K562 (cell line): Measurements from ENCODE around the gene PITPNB. TPM values are rescaled to one million over a fixed set of nuclear protein-coding genes. Genes with fewer than 3 reads are reported as not detected.

Experiments used
- ATAC-seq: fragments of 200-7000 bp; cut with Tn5 transposase; 3 replicates; pipeline ENCODE4 v1.9.1; 2020; ENCODE audit warnings: moderate library complexity
- BruUV-seq: library from RNA; stranded (reverse); fragments of 400-500 nt; replicated peaks from 2 replicates; lab custom pipeline; 2021; lab: Mats Ljungman, UMichigan
- CTCF ChIA-PET: fragments of 300-600 bp; formaldehyde crosslinking; extraction: SDS; loops from one replicate; lab custom pipeline; 2021; ENCODE audit warnings: low intra/inter-chr PET ratio; lab: Yijun Ruan, JAX
- POLR2A ChIA-PET: fragments of 300-600, 350-650 bp; sonication (Branson Sonifier 250); formaldehyde crosslinking; extraction: SDS; loops from one replicate; lab custom pipeline; 2021; ENCODE audit warnings: antibody characterized with exemption, inconsistent platforms; lab: Yijun Ruan, JAX
- DNase-seq, 4 experiments: peaks; one replicate each; pipeline versions ENCODE4 v3.0.0 to v3.0.0-alpha.2; 2011 to 2018; ENCODE audit warnings: low spot score in 3 of 4, mixed read lengths in 3 of 4; ENCODE audit errors: extremely low read depth in 1 of 4
- FAIRE-seq: peaks from 2 replicates; lab custom pipeline; 2011; peaks lifted over from hg19 to GRCh38; lab: Jason Lieb, UNC
- H2AFZ ChIP-seq: 2 replicates; pipeline ENCODE4 v1.6.0; 2011; ENCODE audit warnings: low read depth, low read length, control low read depth, inconsistent platforms
- H3K27ac ChIP-seq: fragments of 200-600 bp; 3 replicates; pipeline ENCODE4 v1.8.0; 2011; ENCODE audit warnings: low read depth, mild to moderate bottlenecking, control low read depth, inconsistent platforms, low read length, moderate library complexity, mixed read lengths; ENCODE audit errors: extremely low read depth
- H3K27me3 ChIP-seq, 2 experiments: fragments of 300-600 bp in 1 of 2; 2 replicates in 1 of 2; 3 replicates in 1 of 2; pipeline versions ENCODE4 v1.6.0 to v1.8.0; 2011; ENCODE audit warnings: inconsistent platforms in 2 of 2, low read length in 2 of 2, mild to moderate bottlenecking in 1 of 2, mixed read lengths in 1 of 2, moderate library complexity in 1 of 2; ENCODE audit not compliant: control insufficient read depth in 2 of 2, insufficient read depth in 2 of 2
- H3K36me3 ChIP-seq: fragments of 300-600 bp; 3 replicates; pipeline ENCODE4 v1.8.0; 2011; ENCODE audit warnings: mild to moderate bottlenecking, low read length, inconsistent platforms; ENCODE audit not compliant: control insufficient read depth, insufficient read depth
- H3K4me1 ChIP-seq, 2 experiments: fragments of 200-600 bp in 1 of 2; replicated peaks in 1 of 2; 2 replicates in 1 of 2; 3 replicates in 1 of 2; pipeline versions ENCODE4 v1.5.1 to v1.8.0; 2011; ENCODE audit warnings: inconsistent platforms in 2 of 2, low read length in 2 of 2, mild to moderate bottlenecking in 1 of 2, mixed read lengths in 1 of 2, moderate library complexity in 1 of 2; ENCODE audit not compliant: control insufficient read depth in 2 of 2, insufficient read depth in 2 of 2
- H3K4me2 ChIP-seq: 2 replicates; pipeline ENCODE4 v1.6.1; 2011; ENCODE audit warnings: low read length, control low read depth, inconsistent platforms, mixed read lengths; ENCODE audit not compliant: insufficient read depth
- H3K4me3 ChIP-seq: fragments of 200-600 bp; sonication (generic), shearing (Covaris generic); 2 replicates; pipeline ENCODE4 v1.5.1; 2016; ENCODE audit warnings: control low read depth, inconsistent platforms
- H3K79me2 ChIP-seq: fragments of 200-600 bp; 3 replicates; pipeline ENCODE4 v1.8.0; 2011; ENCODE audit warnings: low read length, inconsistent platforms; ENCODE audit not compliant: control insufficient read depth, insufficient read depth
- H3K9ac ChIP-seq, 2 experiments: 2 replicates each; pipeline versions ENCODE4 v1.6.0 to v1.6.1; 2011; ENCODE audit warnings: low read depth in 2 of 2, low read length in 2 of 2, control low read depth in 1 of 2, inconsistent platforms in 1 of 2, mild to moderate bottlenecking in 1 of 2, mixed read lengths in 1 of 2; ENCODE audit not compliant: insufficient read depth in 1 of 2
- H3K9me1 ChIP-seq: one replicate; pipeline ENCODE4 v1.6.0; 2011; ENCODE audit warnings: inconsistent platforms, mild to moderate bottlenecking, low read length, moderate library complexity; ENCODE audit not compliant: control insufficient read depth, insufficient read depth
- H3K9me3 ChIP-seq: replicated peaks from 2 replicates; pipeline ENCODE4 v1.5.1; 2011; ENCODE audit warnings: low read depth, low read length, inconsistent platforms; ENCODE audit not compliant: control insufficient read depth, insufficient read depth
- H4K20me1 ChIP-seq: replicated peaks from 2 replicates; pipeline ENCODE4 v1.6.1; 2011; ENCODE audit warnings: low read length, inconsistent platforms, mixed read lengths; ENCODE audit not compliant: control insufficient read depth, insufficient read depth
- CHAMP1 ChIP-seq: fragments of 450-650 bp; IDR thresholded peaks from 2 replicates; pipeline ENCODE4 v1.6.1; 2016; ENCODE audit warnings: mild to moderate bottlenecking
- EP300 ChIP-seq: IDR thresholded peaks from 2 replicates; pipeline ENCODE4 v1.6.1; 2012; ENCODE audit warnings: low read length, improper control_type of control experiment
- HLTF ChIP-seq: fragments of 450-650 bp; IDR thresholded peaks from 2 replicates; pipeline ENCODE4 v1.6.1; 2016
- HMGN3 ChIP-seq: IDR thresholded peaks from 2 replicates; pipeline ENCODE4 v1.6.1; 2011; ENCODE audit warnings: borderline replicate concordance, low read depth, mild to moderate bottlenecking, mixed read lengths, low read length; ENCODE audit not compliant: insufficient read length; ENCODE audit errors: extremely low read depth
- HNRNPK ChIP-seq: fragments of 200-400 bp; formaldehyde crosslinking; IDR thresholded peaks from one replicate; pipeline ENCODE4 v1.6.1; 2018; ENCODE audit warnings: mild to moderate bottlenecking, low read depth, low read length; ENCODE audit not compliant: poor library complexity, severe bottlenecking
- MAZ ChIP-seq, 2 experiments: fragments of 450-650 bp in 1 of 2; sonication (generic) in 1 of 2; formaldehyde crosslinking; IDR thresholded peaks in 1 of 2; conservative IDR thresholded peaks in 1 of 2; 2 replicates each; pipeline versions ENCODE4 v1.4.0 to v1.5.0; 2020; ENCODE audit warnings: mild to moderate bottlenecking in 1 of 2, missing genetic modification reagents in 1 of 2
- MTA3 ChIP-seq: fragments of 450-650 bp; formaldehyde crosslinking; IDR thresholded peaks from 2 replicates; pipeline ENCODE4 v1.6.1; 2017; ENCODE audit warnings: mild to moderate bottlenecking, borderline replicate concordance
- NONO ChIP-seq, 2 experiments: fragments of 200-400 bp in 1 of 2; fragments of 450-650 bp in 1 of 2; formaldehyde crosslinking in 1 of 2; IDR thresholded peaks; 2 replicates each; pipeline ENCODE4 v1.6.1; 2017; ENCODE audit warnings: low read depth in 2 of 2, mild to moderate bottlenecking in 2 of 2, moderate library complexity in 2 of 2, low read length in 1 of 2
- RNF219 ChIP-seq: fragments of 250-450 bp; sonication (Bioruptor Pico); IDR thresholded peaks from 2 replicates; pipeline ENCODE4 v1.5.0; 2022; ENCODE audit warnings: mild to moderate bottlenecking
- TAF15 ChIP-seq: fragments of 200-400 bp; formaldehyde crosslinking; IDR thresholded peaks from 2 replicates; pipeline ENCODE4 v1.6.1; 2017; ENCODE audit warnings: mild to moderate bottlenecking, low read depth, low read length, moderate library complexity
- TAF7 ChIP-seq: fragments of 450-650 bp; IDR thresholded peaks from 2 replicates; pipeline ENCODE4 v1.6.1; 2016; ENCODE audit warnings: missing genetic modification characterization, missing compliant biosample characterization
- ZBTB12 ChIP-seq: fragments of 250-450 bp; sonication (Bioruptor Pico); IDR thresholded peaks from 2 replicates; pipeline ENCODE4 v1.4.0; 2020
- ZNF644 ChIP-seq: fragments of 200-800 bp; sonication (Bioruptor generic); IDR thresholded peaks from 2 replicates; pipeline ENCODE4 v1.6.1; 2016; ENCODE audit warnings: low read depth, missing genetic modification characterization, missing compliant biosample characterization
- ZNF76 ChIP-seq: fragments of 250-450 bp; sonication (Bioruptor Pico); IDR thresholded peaks from 2 replicates; pipeline ENCODE4 v1.4.0; 2020; ENCODE audit warnings: mild to moderate bottlenecking, moderate library complexity, borderline replicate concordance
- WGBS: fragments of 100-300 bp; shearing (Covaris generic); methylation state at CpG from one replicate; pipeline ENCODE4 v1.1.6; 2016; ENCODE audit warnings: low coverage, mixed read lengths; ENCODE audit not compliant: insufficient coverage; ENCODE audit errors: missing lambda C conversion rate; 5-methylcytosine and 5-hydroxymethylcytosine counted together
- in situ Hi-C: fragments of 300-500 bp; cut with MboI; formaldehyde crosslinking; loops from 4 replicates; pipeline ENCODE4 v1.15.0; 2018; ENCODE audit warnings: inconsistent platforms, mixed read lengths
- intact Hi-C: fragments of 100-400 bp; cut with micrococcal nuclease; formaldehyde crosslinking; loops from 2 replicates; pipeline ENCODE4 v1.14.2; 2022
- polyA plus RNA-seq, 8 experiments: library from polyadenylated mRNA; depleted of rRNA in 4 of 8; stranded (reverse) in 5 of 8; unstranded in 3 of 8; fragments of >200 nt; fragmentation: Nextera tagmentation in 2 of 8; fragmentation: Illumina TruSeq in 1 of 8; extraction: Ambion mirVana in 2 of 8; extraction: Trizol in 1 of 8; gene quantifications; 2 replicates each; pipeline versions ENCODE4 v1.2.1 to v1.2.3, GENCODE V29; 2011 to 2014; ENCODE audit warnings: inconsistent platforms in 1 of 8, missing spikeins in 1 of 8
- total RNA-seq, 7 experiments: library from RNA; depleted of rRNA in 6 of 7; stranded (reverse); fragments of >200 nt in 6 of 7; fragmentation: Illumina TruSeq in 2 of 7; extraction: Trizol in 2 of 7; gene quantifications; 2 replicates each; pipeline versions ENCODE4 v1.2.1 to v1.2.3, GENCODE V29; 2011 to 2021; ENCODE audit warnings: low replicate concordance in 1 of 7

PITPNB gene
- total and polyA plus RNA-seq, 9 of the 15 experiments (the other 6 are each of a cell fraction or from before 2014, with no cell fraction given), result 13.1 to 52.4 (median 34.7) TPM

DNA sequence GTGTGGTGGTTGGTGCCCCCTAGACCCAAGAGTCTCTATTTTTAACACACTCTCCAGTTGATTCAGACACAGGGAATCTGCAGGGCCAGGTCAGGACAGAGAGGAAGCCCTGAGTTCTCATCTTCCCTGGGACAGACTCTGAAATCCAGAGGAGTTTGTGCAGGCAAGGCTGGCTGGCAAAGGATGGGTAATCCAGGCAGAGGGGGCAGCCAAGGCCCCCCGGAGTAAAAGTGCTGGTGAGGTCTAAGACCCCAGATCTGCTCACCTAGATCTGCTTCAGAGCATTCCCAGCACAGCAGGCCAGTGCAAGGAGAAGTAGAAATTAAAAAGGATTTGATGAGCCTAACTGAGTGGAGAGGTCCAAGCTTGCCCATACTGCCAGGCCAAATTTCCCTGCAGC lies 76.9 kb downstream of the PITPNB start:
- Histone ChIP-seq H4K20me1 (peaks cover 3% of the 10 kb centered on the region; the same call in 1 of the 2 replicates), H3K27me3 (no peaks in the 10 kb centered on the region), H3K4me1 (peaks cover 7 to 10% of the 10 kb centered on the region in 2 experiments; a peak in 4 of 5 replicates), H3K36me3 (no peaks in the 10 kb centered on the region), H2AFZ (no peak overlapping the region), H3K79me2 (no peaks in the 10 kb centered on the region), H3K9ac (no peak overlapping the region), H3K27ac (no peak overlapping the region), H3K9me1 (peaks cover 2% of the 10 kb centered on the region), H3K9me3 (no peaks in the 10 kb centered on the region), H3K4me2 (no peak overlapping the region), H3K4me3 (no peak overlapping the region)
- no peak for DNase-seq
- ChIA-PET CTCF (no interaction called here), POLR2A (no interaction called here)
- ATAC-seq, result no peak
- no peak for FAIRE-seq
- in situ Hi-C loops (no loop called here), intact Hi-C loops (no loop called here)
- no TSS peak for BruUV-seq
- WGBS, result 57% methylated on average over 1 of the region's 1 CpG
- TF ChIP-seq TAF7 (tag) (no peak), MTA3 (no peak), ZBTB12 (CRISPR knock-in tag) (no peak), NONO (IDR thresholded peaks at IDR 0.05; ENCODE audit: low read depth in 2 of 2, low read length in 1 of 2) (no peak), ZNF644 (tag) (no peak), HMGN3 (no peak), CHAMP1 (no peak), HNRNPK (no peak), TAF15 (no peak), ZNF76 (CRISPR knock-in tag) (no peak), MAZ (CRISPR knock-in tag; conservative IDR thresholded peaks at IDR 0.05 in 1 of 2, IDR thresholded peaks at IDR 0.05 in 1 of 2) (no peak), HLTF (no peak), RNF219 (CRISPR knock-in tag) (no peak), EP300 (no peak)
